Measurements from ENCODE around the gene SIRPA.

- TF ChIP-seq POLR2AphosphoS5 (IDR thresholded peaks at IDR 0.05; ENCODE audit: low read depth, low read length) (no peak), POLR2A (IDR thresholded peaks at IDR 0.05; ENCODE audit: low read depth, low read length) (no peak)
Measured at GRCh38 chr20:1987826-1988225, 92.6 kb downstream of the SIRPA start.

All from GM12892 (cell line).